Suprapubic skin (tissue), 4 donors: Measurements from ENCODE around the gene RNF13. TPM values are rescaled to one million over a fixed set of nuclear protein-coding genes. Genes with fewer than 3 reads are reported as not detected.
"Not testable (repeated sequence)": the region's sequence is repeated elsewhere in the genome, so short reads cannot be mapped to it uniquely, and the experiment has no call there.

Source experiments
- DNase-seq, 2 donors: peaks; one replicate each; pipeline ENCODE4 v3.0.0-alpha.2; 2019; ENCODE audit warnings: low spot score in 2 of 2
- H3K27ac ChIP-seq: fragments of 200-600 bp; sonication (generic); one replicate; pipeline ENCODE4 v1.5.1; 2019
- H3K27me3 ChIP-seq: fragments of 200-600 bp; sonication (generic); one replicate; pipeline ENCODE4 v1.5.1; 2019
- H3K36me3 ChIP-seq: fragments of 200-600 bp; sonication (generic); one replicate; pipeline ENCODE4 v1.5.1; 2019
- H3K4me1 ChIP-seq: fragments of 200-600 bp; sonication (generic); one replicate; pipeline ENCODE4 v1.5.1; 2019
- H3K4me3 ChIP-seq: fragments of 200-600 bp; sonication (generic); one replicate; pipeline ENCODE4 v1.5.1; 2019; ENCODE audit warnings: mild to moderate bottlenecking
- H3K9me3 ChIP-seq: fragments of 200-600 bp; sonication (generic); one replicate; pipeline ENCODE4 v1.5.1; 2019
- CTCF ChIP-seq, 2 donors: fragments of 200-600 bp in 1 of 2; fragments of 450-650 bp in 1 of 2; sonication (generic) in 1 of 2; IDR thresholded peaks; one replicate each; pipeline ENCODE4 v1.5.1; 2016 to 2019; ENCODE audit warnings: antibody characterized with exemption in 2 of 2, mild to moderate bottlenecking in 1 of 2, moderate library complexity in 1 of 2
- EP300 ChIP-seq: sonication (generic); formaldehyde crosslinking; IDR thresholded peaks from one replicate; pipeline ENCODE4 v1.6.1; 2017; ENCODE audit warnings: antibody characterized with exemption
- POLR2A ChIP-seq, 2 donors: fragments of 450-650 bp; IDR thresholded peaks; one replicate each; pipeline ENCODE4 v1.6.1; 2017; ENCODE audit warnings: antibody characterized with exemption in 2 of 2, mild to moderate bottlenecking in 2 of 2, moderate library complexity in 2 of 2
- POLR2AphosphoS5 ChIP-seq, 3 donors: sonication (generic); formaldehyde crosslinking; IDR thresholded peaks; one replicate each; pipeline ENCODE4 v1.6.1; 2017; ENCODE audit warnings: antibody characterized with exemption in 3 of 3
- WGBS: methylation state at CpG from one replicate; pipeline ENCODE4 v1.1.5; 2018; 5-methylcytosine and 5-hydroxymethylcytosine counted together
- total RNA-seq, 4 donors: library from RNA; depleted of rRNA; stranded (reverse); fragments of >200 nt; gene quantifications; one replicate each; pipeline ENCODE4 v1.1.0, GENCODE V29; 2016

Gene RNF13
- total RNA-seq, 4 donors from 2014 or later = 52.1 to 78.9 (median 73.7) TPM

GRCh38 chr3:149975919-149976318, 162.9 kb downstream of the RNF13 start:
- DNase-seq = no peak
- H3K36me3 ChIP-seq = no peaks in the 10 kb centered on the region
- peaks cover 6% of the 10 kb centered on the region for H3K4me1 ChIP-seq
- H3K9me3 ChIP-seq = no peaks in the 10 kb centered on the region
- H3K27ac ChIP-seq = no peak overlapping the region
- H3K4me3 ChIP-seq = no peak overlapping the region
- no peak for TF ChIP-seq POLR2AphosphoS5 (IDR thresholded peaks at IDR 0.05)
- no peak for TF ChIP-seq CTCF (IDR thresholded peaks at IDR 0.05)
- no peak for TF ChIP-seq EP300
- TF ChIP-seq POLR2A (IDR thresholded peaks at IDR 0.05) = no peak
- peaks cover 6% of the 10 kb centered on the region for H3K27me3 ChIP-seq

- H3K9me3 ChIP-seq = no peaks in the 10 kb centered on the region
- no peak for TF ChIP-seq EP300
- TF ChIP-seq CTCF (IDR thresholded peaks at IDR 0.05) = no peak
- no peak for TF ChIP-seq POLR2A (IDR thresholded peaks at IDR 0.05)
- TF ChIP-seq POLR2AphosphoS5 (IDR thresholded peaks at IDR 0.05) = no peak
- no peaks in the 10 kb centered on the region for H3K4me1 ChIP-seq
- no peak for DNase-seq
- no peak overlapping the region for H3K4me3 ChIP-seq
- WGBS = 28% methylated on average over 2 of the region's 2 CpGs
- H3K27me3 ChIP-seq = peaks cover 3% of the 10 kb centered on the region
- no peak overlapping the region for H3K27ac ChIP-seq
- no peaks in the 10 kb centered on the region for H3K36me3 ChIP-seq
These were observed 164.4 kb downstream of the RNF13 start for GRCh38 chr3:149977386-149977785.

- H3K4me3 ChIP-seq, H3K36me3 ChIP-seq, H3K4me1 ChIP-seq, H3K27ac ChIP-seq, DNase-seq, H3K27me3 ChIP-seq, H3K9me3 ChIP-seq: not testable (repeated sequence)
- 71% methylated on average over 4 of the region's 10 CpGs for WGBS
These were observed 169.0 kb downstream of the RNF13 start for GRCh38 chr3:149981979-149982378.

- WGBS = 97% methylated on average over 32 of the region's 32 CpGs
- H3K4me1 ChIP-seq, H3K9me3 ChIP-seq, H3K27me3 ChIP-seq, H3K36me3 ChIP-seq, H3K4me3 ChIP-seq, DNase-seq, H3K27ac ChIP-seq: not testable (repeated sequence)
These were observed 170.0 kb downstream of the RNF13 start for GRCh38 chr3:149983053-149983452.

GRCh38 chr3:149983628-149984027, 170.6 kb downstream of the RNF13 start:
- TF ChIP-seq POLR2A (IDR thresholded peaks at IDR 0.05) = no peak
- TF ChIP-seq POLR2AphosphoS5 (IDR thresholded peaks at IDR 0.05) = no peak
- no peak for TF ChIP-seq EP300
- TF ChIP-seq CTCF (IDR thresholded peaks at IDR 0.05) = no peak
- H3K27ac ChIP-seq = no peak overlapping the region
- no peak for DNase-seq
- H3K36me3 ChIP-seq = no peaks in the 10 kb centered on the region
- no peak overlapping the region for H3K4me3 ChIP-seq
- 96% methylated on average over 4 of the region's 4 CpGs for WGBS
- no peaks in the 10 kb centered on the region for H3K4me1 ChIP-seq
- H3K27me3 ChIP-seq = no peaks in the 10 kb centered on the region
- no peaks in the 10 kb centered on the region for H3K9me3 ChIP-seq

- Histone ChIP-seq H3K36me3 (no peaks in the 10 kb centered on the region), H3K27ac (no peak overlapping the region), H3K4me1 (no peaks in the 10 kb centered on the region), H3K4me3 (no peak overlapping the region), H3K9me3 (no peaks in the 10 kb centered on the region), H3K27me3 (no peaks in the 10 kb centered on the region)
- WGBS = 94% methylated on average over 2 of the region's 2 CpGs
- DNase-seq = no peak
- TF ChIP-seq POLR2AphosphoS5 (IDR thresholded peaks at IDR 0.05) = no peak
- no peak for TF ChIP-seq POLR2A (IDR thresholded peaks at IDR 0.05)
- TF ChIP-seq CTCF (IDR thresholded peaks at IDR 0.05) = no peak
- TF ChIP-seq EP300 = no peak
These were observed 176.3 kb downstream of the RNF13 start for GRCh38 chr3:149989307-149989706.
